Endothelial cell of umbilical vein (primary cell): ENCODE data around the gene NHSL2. TPM values are rescaled to one million over a fixed set of nuclear protein-coding genes. Genes with fewer than 3 reads are reported as not detected.

ENCODE experiments used
- BruUV-seq: library from RNA; stranded (reverse); fragments of 400-500 nt; replicated peaks from 2 replicates; lab custom pipeline; 2021; lab: Mats Ljungman, UMichigan
- CTCF ChIA-PET: fragments of 300-600, 350-600 bp; sonication (Branson Sonifier 250); formaldehyde crosslinking; loops from one replicate; lab custom pipeline; 2021; ENCODE audit warnings: antibody characterized with exemption, inconsistent platforms; lab: Charles Lee
- POLR2A ChIA-PET: fragments of 300-600, 350-600 bp; sonication (Branson Sonifier 250); formaldehyde crosslinking; loops from one replicate; lab custom pipeline; 2021; ENCODE audit warnings: antibody characterized with exemption, inconsistent platforms; lab: Charles Lee
- DNase-seq: peaks from one replicate; pipeline ENCODE4 v3.0.0-alpha.2; 2011; ENCODE audit warnings: low read depth, low spot score
- FAIRE-seq: peaks from 2 replicates; lab custom pipeline; 2011; peaks lifted over from hg19 to GRCh38; lab: Jason Lieb, UNC
- H2AFZ ChIP-seq: 2 replicates; pipeline ENCODE4 v1.6.0; 2012; ENCODE audit warnings: low read depth, low read length, control low read depth, inconsistent platforms
- H3K27ac ChIP-seq: 2 replicates; pipeline ENCODE4 v1.5.1; 2011; ENCODE audit warnings: low read depth, mild to moderate bottlenecking, control low read depth, low read length, moderate library complexity; ENCODE audit not compliant: insufficient read depth
- H3K27me3 ChIP-seq, 2 experiments: 2 replicates each; pipeline versions ENCODE4 v1.6.0 to v1.6.1; 2011; ENCODE audit warnings: low read length in 2 of 2, mixed read lengths in 1 of 2; ENCODE audit not compliant: control insufficient read depth in 2 of 2, insufficient read depth in 2 of 2
- H3K36me3 ChIP-seq, 2 experiments: 2 replicates in 1 of 2; 3 replicates in 1 of 2; pipeline ENCODE4 v1.5.1; 2011; ENCODE audit warnings: low read length in 2 of 2, mild to moderate bottlenecking in 1 of 2, moderate library complexity in 1 of 2; ENCODE audit not compliant: control insufficient read depth in 2 of 2, insufficient read depth in 2 of 2; ENCODE audit errors: extremely low read depth in 1 of 2
- H3K4me1 ChIP-seq: 3 replicates; pipeline ENCODE4 v1.5.1; 2011; ENCODE audit warnings: mild to moderate bottlenecking, low read length; ENCODE audit not compliant: control insufficient read depth, insufficient read depth; ENCODE audit errors: extremely low read depth
- H3K4me2 ChIP-seq: 2 replicates; pipeline ENCODE4 v1.6.1; 2011; ENCODE audit warnings: low read length, control low read depth, mixed read lengths; ENCODE audit not compliant: insufficient read depth
- H3K4me3 ChIP-seq, 3 experiments: fragments of 200-600 bp in 1 of 3; sonication (generic), shearing (Covaris generic) in 1 of 3; replicated peaks in 1 of 3; 2 replicates each; pipeline ENCODE4 v1.5.1; 2011 to 2016; ENCODE audit warnings: control low read depth in 3 of 3, low read length in 3 of 3, mild to moderate bottlenecking in 2 of 3, inconsistent platforms in 1 of 3, low read depth in 1 of 3, moderate library complexity in 1 of 3; ENCODE audit not compliant: insufficient read depth in 1 of 3
- H3K79me2 ChIP-seq: 2 replicates; pipeline ENCODE4 v1.6.0; 2012; ENCODE audit warnings: low read length, inconsistent platforms; ENCODE audit not compliant: control insufficient read depth, insufficient read depth
- H3K9ac ChIP-seq: replicated peaks from 2 replicates; pipeline ENCODE3; 2011; ENCODE audit warnings: low read length, control low read depth; ENCODE audit not compliant: insufficient read depth; ENCODE audit errors: extremely low read depth
- H3K9me1 ChIP-seq: replicated peaks from 3 replicates; pipeline ENCODE4 v1.6.0; 2011; ENCODE audit warnings: mild to moderate bottlenecking, low read length; ENCODE audit not compliant: control insufficient read depth, insufficient read depth; ENCODE audit errors: extremely low read depth
- H3K9me3 ChIP-seq: replicated peaks from 2 replicates; pipeline ENCODE4 v1.5.1; 2012; ENCODE audit warnings: low read length, inconsistent platforms; ENCODE audit not compliant: control insufficient read depth, insufficient read depth
- H4K20me1 ChIP-seq: replicated peaks from 2 replicates; pipeline ENCODE3; 2011; ENCODE audit warnings: mild to moderate bottlenecking, low read length; ENCODE audit not compliant: control insufficient read depth, insufficient read depth; ENCODE audit errors: extremely low read depth
- EZH2 ChIP-seq: IDR thresholded peaks from 2 replicates; pipeline ENCODE4 v1.6.1; 2012; ENCODE audit warnings: borderline replicate concordance, low read depth, mild to moderate bottlenecking, moderate library complexity, low read length, inconsistent platforms; ENCODE audit not compliant: severe bottlenecking
- FOS ChIP-seq: IDR thresholded peaks from 2 replicates; pipeline ENCODE4 v1.6.1; 2011; ENCODE audit warnings: mild to moderate bottlenecking, low read length, moderate library complexity, borderline replicate concordance; ENCODE audit not compliant: insufficient read depth
- GATA2 ChIP-seq: IDR thresholded peaks from 2 replicates; pipeline ENCODE4 v1.7.0; 2011; ENCODE audit warnings: low read depth, mild to moderate bottlenecking, moderate library complexity, mixed read lengths, low read length; ENCODE audit not compliant: insufficient read length, insufficient read depth
- JUN ChIP-seq: IDR thresholded peaks from 2 replicates; pipeline ENCODE4 v1.6.1; 2011; ENCODE audit warnings: borderline replicate concordance, low read depth; ENCODE audit not compliant: insufficient read length, insufficient read depth
- MYC ChIP-seq: IDR thresholded peaks from one replicate; pipeline ENCODE4 v1.6.1; 2011; ENCODE audit warnings: mild to moderate bottlenecking, low read depth, low read length
- POLR2AphosphoS5 ChIP-seq: IDR thresholded peaks from 2 replicates; pipeline ENCODE4 v1.6.1; 2012; ENCODE audit warnings: low read depth, mild to moderate bottlenecking, control low read depth, low read length, moderate library complexity; ENCODE audit not compliant: insufficient read depth
- dilution Hi-C: fragments of 300-500 bp; cut with MboI; formaldehyde crosslinking; loops from one replicate; pipeline ENCODE4 v1.15.0; 2019; ENCODE audit warnings: low sequenced_read_pairs; ENCODE audit not compliant: extremely low pct_ligation_motif_present
- intact Hi-C: fragments of 100-400 bp; cut with micrococcal nuclease; formaldehyde crosslinking; loops from one replicate; pipeline ENCODE4 v1.10.0; 2022
- polyA plus RNA-seq, 4 experiments: library from polyadenylated mRNA; depleted of rRNA in 3 of 4; stranded (reverse) in 3 of 4; unstranded in 1 of 4; fragments of >200 nt; gene quantifications; 2 replicates each; pipeline versions ENCODE4 v1.2.1 to v1.2.3, GENCODE V29; 2011 to 2012; ENCODE audit warnings: missing spikeins in 1 of 4
- total RNA-seq: library from RNA; stranded (reverse); gene quantifications from 2 replicates; pipeline ENCODE4 v1.2.3, GENCODE V29; 2021
- TF ChIP-seq, protein P1 (sequence below): IDR thresholded peaks from 2 replicates; pipeline ENCODE4 v1.6.1; 2011; ENCODE audit not compliant: insufficient read depth, insufficient read length
- TF ChIP-seq, protein P2 (sequence below), 2 donors: IDR thresholded peaks; 1 replicate in 1 of 2; 2 replicates in 1 of 2; pipeline ENCODE4 v1.5.1; 2011; ENCODE audit warnings: low read length in 2 of 2, mild to moderate bottlenecking in 2 of 2, moderate library complexity in 2 of 2, control low read depth in 1 of 2, inconsistent platforms in 1 of 2, low read depth in 1 of 2; ENCODE audit not compliant: insufficient read depth in 1 of 2; ENCODE audit errors: extremely low read depth in 1 of 2

The NHSL2 gene
- total and polyA plus RNA-seq, 2 donors (not counting 3 experiments of a cell fraction or from before 2014, with no cell fraction given): 23.5 to 49.9 TPM

DNA sequence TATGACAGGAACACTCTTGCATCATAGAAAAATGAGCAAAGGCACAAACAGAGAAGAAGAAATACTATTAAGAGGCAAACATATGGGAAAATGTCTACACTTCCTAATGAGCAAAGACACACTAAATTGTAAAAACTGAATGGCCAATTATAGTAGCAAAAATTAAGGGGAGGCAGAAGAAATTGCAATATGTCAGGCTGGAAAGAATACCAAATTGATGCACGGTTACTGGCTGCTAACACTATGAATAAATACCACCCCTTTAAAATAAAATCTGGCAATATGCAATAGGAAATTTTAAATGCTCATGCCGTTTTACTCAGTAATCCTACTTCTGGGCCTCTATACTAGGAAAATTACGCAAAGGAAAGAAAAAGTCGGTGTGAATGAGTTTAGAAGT, 254.9 kb downstream of the NHSL2 start:
- CTCF ChIA-PET: no interaction called here
- POLR2A ChIA-PET: no interaction called here
- dilution Hi-C loops (no loop called here), intact Hi-C loops (no loop called here)
- peaks cover 0 to 2% of the 10 kb centered on the region in 2 experiments for H3K27me3 ChIP-seq
- H3K79me2 ChIP-seq: no peaks in the 10 kb centered on the region
- no peak for FAIRE-seq
- H3K27ac ChIP-seq: no peak overlapping the region
- no peak for DNase-seq
- H3K9me1 ChIP-seq: no peaks in the 10 kb centered on the region
- H3K9ac ChIP-seq: no peak overlapping the region
- no peak overlapping the region for H3K4me2 ChIP-seq
- no peak overlapping the region for H3K4me3 ChIP-seq
- no peak for TF ChIP-seq POLR2AphosphoS5
- TF ChIP-seq, protein P1, sequence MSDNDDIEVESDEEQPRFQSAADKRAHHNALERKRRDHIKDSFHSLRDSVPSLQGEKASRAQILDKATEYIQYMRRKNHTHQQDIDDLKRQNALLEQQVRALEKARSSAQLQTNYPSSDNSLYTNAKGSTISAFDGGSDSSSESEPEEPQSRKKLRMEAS: no peak
- no peak for TF ChIP-seq FOS
- TF ChIP-seq, protein P2, sequence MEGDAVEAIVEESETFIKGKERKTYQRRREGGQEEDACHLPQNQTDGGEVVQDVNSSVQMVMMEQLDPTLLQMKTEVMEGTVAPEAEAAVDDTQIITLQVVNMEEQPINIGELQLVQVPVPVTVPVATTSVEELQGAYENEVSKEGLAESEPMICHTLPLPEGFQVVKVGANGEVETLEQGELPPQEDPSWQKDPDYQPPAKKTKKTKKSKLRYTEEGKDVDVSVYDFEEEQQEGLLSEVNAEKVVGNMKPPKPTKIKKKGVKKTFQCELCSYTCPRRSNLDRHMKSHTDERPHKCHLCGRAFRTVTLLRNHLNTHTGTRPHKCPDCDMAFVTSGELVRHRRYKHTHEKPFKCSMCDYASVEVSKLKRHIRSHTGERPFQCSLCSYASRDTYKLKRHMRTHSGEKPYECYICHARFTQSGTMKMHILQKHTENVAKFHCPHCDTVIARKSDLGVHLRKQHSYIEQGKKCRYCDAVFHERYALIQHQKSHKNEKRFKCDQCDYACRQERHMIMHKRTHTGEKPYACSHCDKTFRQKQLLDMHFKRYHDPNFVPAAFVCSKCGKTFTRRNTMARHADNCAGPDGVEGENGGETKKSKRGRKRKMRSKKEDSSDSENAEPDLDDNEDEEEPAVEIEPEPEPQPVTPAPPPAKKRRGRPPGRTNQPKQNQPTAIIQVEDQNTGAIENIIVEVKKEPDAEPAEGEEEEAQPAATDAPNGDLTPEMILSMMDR (IDR thresholded peaks at IDR 0.05; ENCODE audit: extremely low read depth in 1 of 2, insufficient read depth in 1 of 2, low read depth in 1 of 2, low read length in 2 of 2): no peak
- TF ChIP-seq EZH2: no peak
- TF ChIP-seq MYC: no peak
- TF ChIP-seq JUN: no peak
- TF ChIP-seq GATA2: no peak
- no peaks in the 10 kb centered on the region for H3K36me3 ChIP-seq
- no peaks in the 10 kb centered on the region for H4K20me1 ChIP-seq
- no peak overlapping the region for H2AFZ ChIP-seq
- no peaks in the 10 kb centered on the region for H3K9me3 ChIP-seq
- no peaks in the 10 kb centered on the region for H3K4me1 ChIP-seq
- BruUV-seq: no TSS peak
